22Rv1 (cell line): ENCODE data around the gene CD180.

Experiments used
- CTCF ChIP-seq: fragments of 450-650 bp; IDR thresholded peaks from 2 replicates; pipeline ENCODE4 v1.5.1; 2017; ENCODE audit warnings: mild to moderate bottlenecking
- ZFX ChIP-seq: fragments of 450-650 bp; IDR thresholded peaks from 2 replicates; pipeline ENCODE4 v1.6.1; 2017; ENCODE audit warnings: antibody characterized with exemption, borderline replicate concordance

- TF ChIP-seq CTCF (no peak), ZFX (no peak)
These were observed 33.3 kb downstream of the CD180 start for GRCh38 chr5:67163231-67163756.
